ENCODE data around the gene ODAD2.
"Not testable (repeated sequence)": the region's sequence is repeated elsewhere in the genome, so short reads cannot be mapped to it uniquely, and the experiment has no call there.

The ODAD2 gene, protein sequence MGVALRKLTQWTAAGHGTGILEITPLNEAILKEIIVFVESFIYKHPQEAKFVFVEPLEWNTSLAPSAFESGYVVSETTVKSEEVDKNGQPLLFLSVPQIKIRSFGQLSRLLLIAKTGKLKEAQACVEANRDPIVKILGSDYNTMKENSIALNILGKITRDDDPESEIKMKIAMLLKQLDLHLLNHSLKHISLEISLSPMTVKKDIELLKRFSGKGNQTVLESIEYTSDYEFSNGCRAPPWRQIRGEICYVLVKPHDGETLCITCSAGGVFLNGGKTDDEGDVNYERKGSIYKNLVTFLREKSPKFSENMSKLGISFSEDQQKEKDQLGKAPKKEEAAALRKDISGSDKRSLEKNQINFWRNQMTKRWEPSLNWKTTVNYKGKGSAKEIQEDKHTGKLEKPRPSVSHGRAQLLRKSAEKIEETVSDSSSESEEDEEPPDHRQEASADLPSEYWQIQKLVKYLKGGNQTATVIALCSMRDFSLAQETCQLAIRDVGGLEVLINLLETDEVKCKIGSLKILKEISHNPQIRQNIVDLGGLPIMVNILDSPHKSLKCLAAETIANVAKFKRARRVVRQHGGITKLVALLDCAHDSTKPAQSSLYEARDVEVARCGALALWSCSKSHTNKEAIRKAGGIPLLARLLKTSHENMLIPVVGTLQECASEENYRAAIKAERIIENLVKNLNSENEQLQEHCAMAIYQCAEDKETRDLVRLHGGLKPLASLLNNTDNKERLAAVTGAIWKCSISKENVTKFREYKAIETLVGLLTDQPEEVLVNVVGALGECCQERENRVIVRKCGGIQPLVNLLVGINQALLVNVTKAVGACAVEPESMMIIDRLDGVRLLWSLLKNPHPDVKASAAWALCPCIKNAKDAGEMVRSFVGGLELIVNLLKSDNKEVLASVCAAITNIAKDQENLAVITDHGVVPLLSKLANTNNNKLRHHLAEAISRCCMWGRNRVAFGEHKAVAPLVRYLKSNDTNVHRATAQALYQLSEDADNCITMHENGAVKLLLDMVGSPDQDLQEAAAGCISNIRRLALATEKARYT

DNA sequence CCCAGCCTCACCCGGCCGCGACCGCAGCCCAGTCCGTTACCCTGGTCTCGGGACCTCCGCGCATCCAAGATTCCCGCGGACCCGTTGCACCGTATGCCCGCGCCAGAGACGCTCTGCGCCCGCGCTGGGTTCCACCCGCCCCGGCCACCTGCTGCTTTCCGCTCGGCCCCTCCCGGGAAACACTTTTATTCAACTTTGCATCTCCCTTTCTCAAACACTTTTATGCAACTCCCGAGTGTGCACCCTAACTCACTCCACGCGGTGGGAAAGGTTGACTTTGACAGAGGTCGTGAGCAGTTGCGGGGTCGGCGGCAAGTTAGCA lies at the start of gene ODAD2:
Gene ODAD2 (minus strand): TSS at position 126 of the 322 bp plus-strand sequence. CDS start 3,937 bp downstream, outside the sequence.
- no peak for DNase-seq (ENCODE audit: low read depth)

DNA sequence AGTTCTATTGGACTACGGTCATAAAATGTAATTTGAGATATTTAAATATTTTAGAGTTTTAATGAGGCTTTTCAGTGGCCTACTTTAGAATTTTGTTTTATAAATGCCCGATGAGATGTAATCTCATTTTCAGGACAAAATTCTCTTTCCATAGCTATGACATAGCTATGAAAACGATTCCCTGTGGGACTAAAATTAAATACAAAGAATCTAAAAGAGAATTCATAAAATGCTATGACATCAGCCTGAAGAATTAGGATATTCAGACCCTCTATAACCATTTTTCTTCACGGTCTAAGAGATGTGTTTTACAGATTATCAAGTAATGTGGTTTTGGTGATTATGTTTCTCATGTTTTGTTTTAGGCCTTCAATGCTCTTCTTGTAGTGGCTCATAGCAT lies 48.2 kb upstream of the ODAD2 start:
- DNase-seq (ENCODE audit: low read depth) = no peak

DNA sequence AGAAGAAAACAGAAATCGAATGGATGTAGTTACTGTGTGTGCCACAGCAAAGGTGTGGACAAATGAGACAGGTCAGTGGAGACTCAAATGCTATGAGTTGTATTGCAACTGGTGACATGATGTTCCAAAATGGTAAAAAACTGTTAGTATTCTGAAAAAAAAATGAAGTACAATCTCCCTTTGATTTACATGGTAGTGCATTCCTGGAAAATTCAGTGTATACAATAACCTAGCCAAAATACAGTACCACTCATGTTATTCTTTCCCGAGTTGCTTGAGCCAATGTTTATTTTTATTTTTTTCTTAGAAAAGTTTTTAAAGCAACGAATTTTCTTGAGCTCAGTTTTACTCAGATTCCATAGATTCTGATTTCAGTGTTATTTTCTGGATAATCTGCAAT lies 47.7 kb upstream of the ODAD2 start:
- DNase-seq (ENCODE audit: low read depth) = no peak

DNA sequence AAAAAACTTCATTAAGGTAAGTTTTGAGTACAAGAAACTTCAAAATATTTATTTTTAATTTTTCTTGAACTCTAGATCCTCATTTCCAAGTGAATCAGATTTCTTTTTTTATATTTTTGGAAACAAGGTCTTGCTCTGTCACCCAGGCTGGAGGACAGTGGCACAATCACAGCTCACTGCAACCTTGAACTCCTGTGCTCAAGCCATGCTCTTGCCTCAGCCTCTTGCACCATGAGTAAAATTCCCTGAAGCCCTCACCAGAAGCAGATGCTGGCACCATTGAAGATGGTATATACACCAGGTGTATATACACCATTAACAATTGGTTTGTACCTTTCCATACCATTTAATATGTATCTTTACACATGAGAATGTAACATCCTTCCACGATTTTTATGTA lies 45.1 kb upstream of the ODAD2 start:
- no peak for DNase-seq (ENCODE audit: low read depth)

DNA sequence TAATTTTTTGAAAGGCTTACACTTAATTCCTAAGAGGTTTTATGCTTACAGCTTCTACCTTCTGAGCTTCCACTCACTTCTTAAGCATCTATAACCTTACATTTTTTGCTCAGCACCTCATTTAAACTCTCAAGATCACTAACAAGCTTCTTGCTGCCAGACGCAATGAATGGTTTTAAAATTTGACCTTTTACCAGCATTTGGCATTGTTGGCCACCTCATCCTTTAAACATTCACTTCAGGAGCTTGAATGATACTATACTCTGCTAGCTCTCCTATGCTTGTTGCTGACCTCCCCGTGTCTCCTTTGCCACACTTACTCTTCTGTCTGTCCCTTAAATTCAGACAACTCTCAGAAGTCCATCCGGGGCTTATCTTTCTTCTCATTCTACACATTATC lies 37.7 kb upstream of the ODAD2 start:
- peak; percentile 55 for DNase-seq (ENCODE audit: low read depth)

DNA sequence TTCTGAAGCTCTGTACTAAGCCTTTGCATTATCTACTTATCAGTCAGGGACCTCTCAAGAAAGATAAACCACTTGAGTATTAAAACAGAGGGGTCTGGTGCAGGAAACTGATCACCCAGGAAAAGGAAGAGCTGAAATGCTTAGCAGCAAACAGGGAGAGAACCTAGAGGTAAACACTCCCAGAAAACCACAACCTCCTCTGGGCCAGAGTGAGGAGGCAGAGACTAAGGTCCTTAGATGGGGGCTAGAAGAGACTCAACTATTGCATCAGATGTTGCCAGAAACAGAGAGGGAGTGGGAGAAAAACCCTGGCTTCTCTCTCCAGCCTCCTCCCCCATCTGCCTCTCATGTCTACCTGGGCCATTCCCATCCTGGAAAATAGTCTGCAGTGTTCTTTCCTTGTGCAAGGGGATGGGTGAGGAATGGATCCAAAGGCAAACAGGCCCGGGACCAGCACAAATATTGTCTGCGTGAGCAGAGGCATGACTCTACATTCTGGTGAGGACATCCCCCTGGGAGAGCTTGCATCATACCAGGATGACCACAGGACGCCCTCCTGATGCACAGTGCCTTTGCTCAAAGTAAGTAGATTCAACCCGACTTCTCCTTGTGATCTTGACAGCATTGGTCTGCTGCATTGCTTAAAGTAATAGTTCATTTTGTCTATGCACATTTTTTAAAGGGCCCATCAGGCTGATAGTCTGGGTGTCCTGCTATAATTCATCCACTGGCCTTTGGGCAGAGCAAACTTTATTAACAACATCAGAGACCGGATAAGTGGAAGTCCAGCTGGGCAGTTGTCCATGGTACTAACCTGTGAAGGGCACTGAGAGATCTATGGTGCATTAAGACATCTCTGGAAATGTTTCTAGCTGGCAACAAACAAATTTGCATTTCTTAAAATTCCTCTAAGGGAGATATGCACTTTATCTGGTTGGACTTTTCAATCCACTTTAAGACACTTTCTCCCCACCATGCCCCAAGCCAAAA lies 22.4 kb upstream of the ODAD2 start:
- DNase-seq (ENCODE audit: low read depth) = no peak

DNA sequence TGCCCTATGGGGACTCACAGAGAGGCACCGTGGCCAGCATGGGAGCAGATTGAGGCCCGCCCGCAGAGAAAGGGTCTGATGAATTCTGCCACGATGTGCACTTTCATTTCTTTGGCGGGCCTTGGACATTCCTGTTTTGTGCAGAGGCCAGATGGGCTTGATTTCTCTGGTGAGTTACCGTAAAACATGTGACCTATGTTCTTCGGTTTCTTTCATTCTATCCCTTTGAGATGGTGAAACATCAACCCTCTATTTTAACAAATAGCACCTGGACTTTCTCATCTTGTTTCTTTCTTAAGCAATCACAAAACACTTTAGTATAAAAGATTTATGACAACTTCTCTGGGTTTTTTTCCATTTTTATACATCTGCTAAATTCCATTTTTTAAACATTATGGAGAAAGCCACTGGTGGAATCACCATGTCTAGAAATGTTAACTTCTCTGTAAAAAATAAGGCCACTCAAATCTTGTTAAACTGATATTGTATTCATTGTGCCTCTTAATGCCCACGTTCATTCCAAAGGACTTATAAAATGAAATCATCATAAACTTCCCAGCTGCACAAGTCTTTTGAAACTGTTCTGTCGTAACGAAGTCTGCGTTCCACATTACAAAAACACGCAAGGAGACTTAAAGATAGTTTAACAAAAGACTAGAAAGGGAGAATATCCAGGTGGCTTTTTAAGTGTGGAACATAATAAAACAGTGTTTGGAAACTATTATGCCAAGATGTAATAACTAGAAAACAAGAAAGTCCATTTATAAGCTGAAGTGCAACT lies 21.4 kb upstream of the ODAD2 start:
- DNase-seq (ENCODE audit: low read depth) = no peak

DNA sequence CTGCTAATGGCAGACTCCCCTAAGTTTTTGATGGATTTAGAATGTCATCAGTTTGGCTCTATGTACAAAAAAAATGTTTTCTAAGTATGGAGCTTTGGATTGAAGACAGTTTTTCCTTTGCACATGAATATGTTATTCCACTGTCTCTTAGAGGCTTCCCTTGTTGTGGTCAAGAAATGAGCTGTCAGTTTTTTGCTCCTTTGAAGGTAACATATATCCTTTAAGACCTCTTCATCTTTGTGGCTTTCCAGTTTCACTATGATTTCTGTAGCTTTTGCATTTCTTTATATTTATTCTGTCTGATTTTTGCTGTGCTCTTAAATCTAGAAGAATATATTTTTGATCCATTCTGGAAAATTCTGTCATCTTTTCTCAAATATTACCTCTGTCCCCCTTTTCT lies 15.8 kb upstream of the ODAD2 start:
- DNase-seq (ENCODE audit: low read depth) = no peak

DNA sequence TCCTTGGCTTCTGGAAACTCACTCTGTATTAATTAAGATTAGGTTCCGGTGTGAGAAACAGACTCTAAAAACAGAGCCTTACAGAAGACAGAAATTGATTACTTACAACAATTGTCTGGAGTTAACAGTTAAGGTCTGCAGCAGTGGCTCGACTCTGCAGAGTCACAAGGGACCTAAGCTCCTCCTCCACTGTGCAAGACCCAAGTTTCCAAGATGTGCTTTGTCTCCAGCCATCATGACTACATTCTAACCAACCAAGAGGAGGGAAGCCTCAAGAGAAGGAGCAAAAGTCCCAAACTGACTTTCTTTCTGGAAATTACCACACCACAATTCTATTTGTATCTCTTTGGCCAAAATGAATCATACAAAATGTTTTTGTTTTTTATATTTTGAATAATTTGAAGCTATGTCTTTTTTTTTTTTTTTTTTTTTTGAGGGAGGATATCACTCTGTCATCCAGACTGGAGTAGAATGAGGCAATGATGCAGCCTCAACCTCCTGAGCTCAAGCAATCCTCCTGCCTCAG lies 14.2 kb upstream of the ODAD2 start:
- DNase-seq (ENCODE audit: low read depth) = no peak

DNA sequence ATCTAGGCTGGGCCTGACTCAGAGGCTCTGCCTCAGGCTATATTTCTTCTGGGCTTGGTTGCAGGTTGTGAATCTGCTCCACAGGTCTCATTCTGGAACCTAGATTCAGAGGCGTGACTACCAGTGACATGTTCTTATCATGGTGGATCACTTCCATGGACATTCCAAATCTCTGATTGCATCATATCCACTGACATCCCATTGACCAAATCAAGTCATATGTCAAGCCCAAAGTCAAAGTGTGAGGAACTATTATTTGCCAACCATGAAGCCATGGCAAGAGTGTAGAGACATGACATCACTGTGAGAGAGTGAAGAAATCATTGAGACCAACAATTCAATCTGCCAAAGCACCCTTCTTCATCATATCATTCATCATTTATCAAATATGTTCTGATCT lies 11.9 kb upstream of the ODAD2 start:
- no peak for DNase-seq (ENCODE audit: low read depth)

DNA sequence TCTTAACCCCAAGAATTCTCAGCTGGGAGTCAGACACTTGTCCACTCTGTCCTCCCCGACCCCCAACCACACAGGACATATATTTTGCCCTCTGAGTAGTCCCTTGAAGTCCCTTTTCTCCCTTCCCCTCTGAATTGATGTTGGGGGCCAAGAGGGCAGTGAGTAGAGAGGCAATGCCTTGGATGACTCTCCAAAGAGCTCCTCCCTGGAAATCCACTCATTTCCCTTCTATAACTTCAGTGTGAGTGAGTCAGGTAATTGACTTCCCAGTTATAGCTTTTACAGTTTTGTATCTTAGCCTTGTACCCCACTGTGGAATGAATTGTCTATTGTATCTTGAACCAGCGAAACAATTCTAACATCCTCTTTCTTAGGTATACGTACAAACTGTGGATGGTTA lies 9.2 kb upstream of the ODAD2 start:
- DNase-seq (ENCODE audit: low read depth) = no peak

DNA sequence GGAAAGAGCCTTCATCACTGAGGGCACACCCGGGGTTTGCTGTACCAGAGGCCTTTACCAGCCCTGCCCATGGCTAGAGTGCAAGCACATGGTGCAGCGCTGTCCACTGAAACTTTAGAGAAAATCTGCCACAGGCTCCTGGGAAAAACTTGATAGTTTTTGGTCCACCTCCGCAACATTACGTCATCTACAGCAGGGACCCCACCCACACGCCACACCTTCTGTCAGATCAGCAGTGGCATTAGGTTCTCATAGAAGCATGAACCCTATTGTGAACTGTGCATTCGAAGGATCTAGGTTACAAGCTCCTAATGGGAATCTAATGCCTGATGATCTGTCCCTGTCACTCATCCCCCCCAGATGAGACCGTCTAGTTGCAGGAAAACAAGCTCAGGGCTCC lies 2.5 kb upstream of the ODAD2 start:
- DNase-seq (ENCODE audit: low read depth) = no peak

DNA sequence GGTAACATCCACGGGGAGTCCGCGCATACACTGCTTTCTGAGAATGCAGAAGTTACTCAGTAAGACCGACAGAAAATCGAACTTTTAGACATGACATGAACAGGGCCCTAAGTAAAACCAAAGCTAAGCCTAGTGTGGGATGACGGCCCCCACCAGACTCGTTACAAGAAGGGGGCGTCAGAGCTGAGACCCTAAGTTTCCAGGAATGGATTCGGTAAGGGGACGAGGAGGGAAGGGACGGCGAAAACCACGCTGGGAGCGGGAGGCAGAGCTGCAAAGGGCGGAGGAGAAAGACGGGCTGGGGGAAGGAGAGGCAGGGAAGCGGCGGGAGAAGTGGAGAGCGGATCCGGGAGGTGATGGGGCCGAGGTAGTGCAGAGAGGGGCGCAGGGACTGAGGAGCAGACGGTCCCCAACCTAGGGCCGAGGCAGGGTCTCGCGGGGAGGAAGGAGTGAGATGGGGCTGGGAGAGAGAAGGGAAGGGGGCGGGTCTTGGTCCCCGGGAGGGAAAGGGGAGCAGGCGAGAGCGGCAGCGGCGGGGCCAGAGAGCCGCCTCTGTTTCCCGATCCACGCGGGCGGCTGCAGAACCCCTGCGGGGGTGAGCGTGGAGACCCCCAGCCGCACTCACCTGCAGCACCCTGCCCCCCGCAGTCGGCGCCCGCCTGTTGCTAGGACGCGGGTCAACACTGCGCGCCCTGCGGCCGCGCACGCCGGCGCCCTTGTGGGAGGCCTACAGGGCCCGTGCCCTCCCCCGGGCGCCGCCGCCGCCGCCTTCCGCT lies 513 bp downstream of the ODAD2 start:
- no peak for DNase-seq (ENCODE audit: low read depth)

DNA sequence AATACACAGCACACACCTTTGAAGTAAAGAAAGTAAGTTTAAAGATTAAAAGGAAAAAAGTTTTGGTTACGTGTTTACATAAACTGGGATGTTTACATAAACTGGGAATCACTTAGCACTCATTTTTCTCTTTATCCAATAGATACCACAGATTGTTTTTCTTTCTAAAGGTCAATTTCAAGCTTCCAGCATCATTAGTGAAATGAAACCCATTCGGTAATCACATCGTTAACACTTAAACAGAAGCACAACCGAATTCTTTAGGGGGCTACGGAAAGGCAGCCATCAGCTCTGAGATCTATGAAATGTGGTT lies 1.1 kb downstream of the ODAD2 start:
- no peak for DNase-seq (ENCODE audit: low read depth)

DNA sequence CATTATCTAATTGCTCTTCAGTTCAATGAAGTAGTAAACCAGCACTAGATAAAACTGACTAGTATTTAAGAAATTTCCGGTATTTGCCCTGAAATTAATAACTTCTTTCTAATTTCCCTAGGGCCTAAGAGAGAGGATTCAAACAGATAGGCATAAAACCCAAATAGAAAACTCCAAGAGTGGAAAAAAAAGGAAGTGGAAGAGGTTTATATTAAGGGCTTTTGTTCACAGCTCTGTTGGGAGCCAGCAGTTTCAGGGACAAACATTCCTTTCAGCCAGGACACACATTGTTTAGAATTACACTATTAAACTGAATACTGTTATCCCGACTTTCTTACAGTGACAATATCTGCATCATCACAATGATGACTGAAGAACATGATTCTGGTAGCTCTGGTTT lies 3.6 kb downstream of the ODAD2 start:
- no peak for DNase-seq (ENCODE audit: low read depth)

DNA sequence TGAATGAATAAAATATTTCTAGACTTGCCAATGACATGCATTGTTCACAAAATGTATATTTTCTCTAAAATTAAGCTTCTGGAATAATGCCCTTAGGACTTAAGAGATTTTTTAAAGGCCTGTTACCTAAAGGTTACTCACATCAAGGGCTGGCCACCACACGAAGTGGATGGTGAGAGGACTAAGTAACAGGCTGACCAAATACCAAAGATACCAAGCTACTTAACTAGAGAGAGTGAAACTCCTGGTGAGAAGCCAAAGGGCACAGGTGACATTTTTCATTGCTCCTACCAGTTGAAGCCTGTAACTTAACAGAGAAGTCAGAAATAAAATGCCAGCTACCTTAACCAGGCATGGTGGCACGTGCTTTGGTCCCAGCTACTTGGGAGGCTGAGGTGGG lies 9.5 kb downstream of the ODAD2 start:
- not testable (repeated sequence) for DNase-seq (ENCODE audit: low read depth)

DNA sequence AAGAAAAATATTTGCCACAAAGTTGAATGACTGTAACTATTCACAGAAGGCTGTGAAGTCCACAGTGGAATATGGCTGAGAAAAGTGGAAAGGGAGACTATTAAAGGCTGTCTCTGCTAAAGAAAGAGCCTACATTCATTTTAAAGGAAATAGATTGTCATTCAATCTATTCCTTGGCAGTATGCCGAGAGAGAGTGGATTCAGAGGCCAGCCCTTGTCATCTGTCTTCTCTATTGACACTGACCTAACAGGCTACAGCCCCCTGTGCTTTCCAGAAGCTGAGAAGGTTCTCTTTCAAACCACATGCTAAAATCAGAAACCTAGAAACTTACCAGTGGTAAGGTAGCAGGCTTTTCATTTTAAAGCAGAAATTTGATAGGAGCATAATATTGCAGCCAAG lies 12.1 kb downstream of the ODAD2 start:
- no peak for DNase-seq (ENCODE audit: low read depth)

DNA sequence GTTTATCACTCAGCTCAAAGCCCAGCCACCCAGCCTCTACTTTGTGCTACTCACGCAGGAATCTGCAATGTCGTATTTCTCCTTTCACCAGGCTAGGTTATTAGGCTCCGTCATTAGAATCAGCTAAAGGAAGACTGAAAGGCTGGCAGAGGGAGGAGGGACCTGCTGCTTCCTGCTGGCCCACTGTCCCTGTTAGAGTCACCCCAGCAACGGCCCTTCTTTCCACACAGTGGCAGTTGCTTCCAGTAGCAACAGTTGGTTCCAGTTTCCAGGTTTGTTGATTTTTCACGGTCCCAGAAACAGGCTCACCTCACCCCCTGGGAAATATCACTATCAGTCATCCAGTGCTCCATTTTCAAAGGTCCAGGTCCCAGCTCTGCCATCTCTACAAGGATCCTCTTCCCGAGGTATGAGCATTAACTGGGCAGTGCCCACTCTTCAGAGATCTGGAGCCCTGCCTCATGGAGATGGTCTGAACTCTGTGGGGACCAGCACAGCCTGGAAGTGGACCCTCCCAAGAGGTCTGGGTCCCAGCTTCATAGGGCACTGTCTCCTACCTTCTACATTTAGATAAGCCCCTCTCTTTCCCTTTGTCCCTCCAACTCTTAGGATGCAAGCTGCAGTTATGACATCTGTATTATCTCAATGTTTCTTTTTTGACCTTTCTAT lies 15.9 kb downstream of the ODAD2 start:
- DNase-seq (ENCODE audit: low read depth) = no peak

DNA sequence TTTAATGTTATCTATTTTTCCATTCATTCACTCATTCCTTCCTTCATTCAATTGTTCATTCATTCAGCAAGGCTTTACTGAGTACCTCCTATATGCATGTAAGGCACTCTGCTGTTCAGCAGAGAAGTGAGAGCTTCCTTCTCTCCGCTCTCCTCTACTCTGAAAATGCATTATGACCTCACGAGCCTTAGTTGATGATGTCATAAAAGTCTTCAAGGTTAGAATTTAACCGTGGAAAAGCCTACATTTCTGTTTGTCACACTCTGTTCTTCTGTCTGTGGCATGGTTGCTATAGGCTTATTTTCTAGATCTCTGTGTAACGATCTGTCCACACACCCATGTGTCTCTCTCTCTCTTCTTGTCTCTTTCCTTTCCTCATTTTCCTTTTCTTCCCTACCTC lies 17.1 kb downstream of the ODAD2 start:
- no peak for DNase-seq (ENCODE audit: low read depth)

DNA sequence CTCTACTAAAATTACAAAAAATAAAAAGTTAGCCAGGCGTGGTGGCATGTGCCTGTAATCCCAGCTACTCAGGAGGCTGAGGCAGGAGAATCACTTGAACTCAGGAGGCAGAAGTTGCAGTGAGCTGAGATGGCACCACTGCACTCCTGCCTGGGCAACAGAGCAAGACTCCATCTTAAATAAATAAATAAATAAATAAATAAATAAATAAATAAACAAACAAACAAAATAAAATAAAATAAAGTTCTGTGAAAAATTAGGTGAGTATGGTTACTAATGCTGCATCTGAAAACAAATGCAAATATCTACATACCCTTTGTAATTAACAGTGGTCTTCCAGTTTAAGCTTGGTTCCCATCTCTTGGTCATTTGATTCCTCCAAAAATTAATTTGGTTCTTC lies 28.1 kb downstream of the ODAD2 start:
- DNase-seq (ENCODE audit: low read depth) = not testable (repeated sequence)
